MM.1S (cell line): Measurements from ENCODE around the gene TATDN2.
A peak's percentile ranks its signal among the peaks of the same experiment; 100 is the strongest.

Source experiments
- DNase-seq: peaks from one replicate; pipeline ENCODE4 v3.0.0-alpha.2; 2015
- H2AFZ ChIP-seq: fragments of 300-600 bp; sonication (generic); 2 replicates; pipeline ENCODE4 v1.6.0; 2016; ENCODE audit warnings: antibody characterized with exemption, low read length
- H3F3A ChIP-seq: fragments of 300-600 bp; sonication (generic); 2 replicates; pipeline ENCODE4 v1.6.1; 2016; ENCODE audit warnings: mild to moderate bottlenecking, antibody characterized with exemption, low read length, moderate library complexity, mixed read lengths; ENCODE audit not compliant: insufficient read depth
- H3K27ac ChIP-seq: fragments of 300-600 bp; sonication (generic); 2 replicates; pipeline ENCODE4 v1.5.1; 2016; ENCODE audit warnings: mild to moderate bottlenecking, low read length
- H3K27me3 ChIP-seq: fragments of 300-600 bp; sonication (generic); replicated peaks from 2 replicates; pipeline ENCODE4 v1.6.0; 2016; ENCODE audit warnings: low read length; ENCODE audit not compliant: insufficient read depth
- H3K36me3 ChIP-seq: fragments of 300-600 bp; sonication (generic); replicated peaks from 2 replicates; pipeline ENCODE4 v1.6.1; 2016; ENCODE audit warnings: mild to moderate bottlenecking, low read length, mixed read lengths; ENCODE audit not compliant: insufficient read depth
- H3K4me1 ChIP-seq: fragments of 300-600 bp; sonication (generic); 2 replicates; pipeline ENCODE4 v1.6.1; 2016; ENCODE audit warnings: low read length, mixed read lengths
- H3K4me2 ChIP-seq: fragments of 300-600 bp; sonication (generic); 2 replicates; pipeline ENCODE4 v1.6.0; 2016; ENCODE audit warnings: low read depth, low read length
- H3K4me3 ChIP-seq: fragments of 300-600 bp; sonication (generic); 2 replicates; pipeline ENCODE4 v1.5.1; 2016; ENCODE audit warnings: low read length, mixed read lengths
- H3K79me2 ChIP-seq: fragments of 300-600 bp; sonication (generic); 2 replicates; pipeline ENCODE4 v1.6.1; 2016; ENCODE audit warnings: mixed run types, low read length, mixed read lengths
- H3K9ac ChIP-seq: fragments of 300-600 bp; sonication (generic); 2 replicates; pipeline ENCODE4 v1.6.1; 2016; ENCODE audit warnings: low read length, mixed read lengths
- H3K9me2 ChIP-seq: fragments of 300-600 bp; sonication (generic); replicated peaks from 2 replicates; pipeline ENCODE4 v1.6.1; 2016; ENCODE audit warnings: mild to moderate bottlenecking, low read length, mixed read lengths; ENCODE audit not compliant: insufficient read depth
- H3K9me3 ChIP-seq: fragments of 300-600 bp; sonication (generic); replicated peaks from 2 replicates; pipeline ENCODE4 v1.6.1; 2016; ENCODE audit warnings: mild to moderate bottlenecking, low read length, mixed read lengths; ENCODE audit not compliant: insufficient read depth
- H4K20me1 ChIP-seq: fragments of 300-600 bp; sonication (generic); 2 replicates; pipeline ENCODE4 v1.6.1; 2016; ENCODE audit warnings: mild to moderate bottlenecking, low read length, moderate library complexity, mixed read lengths; ENCODE audit not compliant: insufficient read depth
- EZH2 ChIP-seq: fragments of 300-600 bp; sonication (generic); optimal IDR thresholded peaks from 2 replicates; pipeline ENCODE3; 2017; ENCODE audit warnings: low read depth, mild to moderate bottlenecking, antibody characterized with exemption, low read length, mixed read lengths
- EZH2phosphoT487 ChIP-seq: fragments of 300-600 bp; sonication (generic); IDR thresholded peaks from 2 replicates; pipeline ENCODE4 v1.6.1; 2018; ENCODE audit warnings: antibody characterized with exemption, low read length
- TF ChIP-seq, protein P1 (sequence below): fragments of 300-600 bp; sonication (generic); IDR thresholded peaks from 2 replicates; pipeline ENCODE4 v1.5.1; 2016; ENCODE audit warnings: antibody characterized with exemption, low read length, mixed read lengths

Gene TATDN2

DNA sequence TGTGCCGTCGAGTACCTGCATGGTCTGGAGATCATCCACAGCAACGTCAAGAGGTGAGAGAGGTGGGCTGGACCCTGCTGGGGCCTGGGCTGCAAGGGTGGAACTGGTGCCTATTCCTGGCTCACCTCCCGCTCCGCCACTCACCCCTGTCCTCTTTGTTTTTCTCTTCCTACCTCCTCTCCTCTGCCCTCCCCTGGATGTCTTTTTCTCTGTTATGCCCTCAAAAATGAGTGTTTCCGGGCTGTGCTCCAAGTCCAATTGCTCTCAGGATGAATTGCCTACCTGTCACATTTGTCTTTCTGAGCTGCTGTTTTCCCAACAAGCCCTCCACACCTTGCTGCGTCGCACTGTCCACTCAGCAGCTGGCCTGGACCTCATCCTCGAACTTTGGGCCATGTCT, 28.5 kb upstream of the TATDN2 start:
- H3K9ac ChIP-seq = no peak overlapping the region
- H3K4me2 ChIP-seq = no peak overlapping the region
- no peak overlapping the region for H3K4me3 ChIP-seq
- H3K27ac ChIP-seq = no peak overlapping the region; the same call in 1 of the 2 replicates
- H3K36me3 ChIP-seq = no peaks in the 10 kb centered on the region
- H3K79me2 ChIP-seq = no peaks in the 10 kb centered on the region
- no peaks in the 10 kb centered on the region for H3K27me3 ChIP-seq
- no peak for DNase-seq
- H3F3A ChIP-seq = peaks cover 41% of the 10 kb centered on the region
- H3K4me1 ChIP-seq = peaks cover 38% of the 10 kb centered on the region
- no peaks in the 10 kb centered on the region for H3K9me3 ChIP-seq
- TF ChIP-seq EZH2 = no peak
- TF ChIP-seq, protein P1, sequence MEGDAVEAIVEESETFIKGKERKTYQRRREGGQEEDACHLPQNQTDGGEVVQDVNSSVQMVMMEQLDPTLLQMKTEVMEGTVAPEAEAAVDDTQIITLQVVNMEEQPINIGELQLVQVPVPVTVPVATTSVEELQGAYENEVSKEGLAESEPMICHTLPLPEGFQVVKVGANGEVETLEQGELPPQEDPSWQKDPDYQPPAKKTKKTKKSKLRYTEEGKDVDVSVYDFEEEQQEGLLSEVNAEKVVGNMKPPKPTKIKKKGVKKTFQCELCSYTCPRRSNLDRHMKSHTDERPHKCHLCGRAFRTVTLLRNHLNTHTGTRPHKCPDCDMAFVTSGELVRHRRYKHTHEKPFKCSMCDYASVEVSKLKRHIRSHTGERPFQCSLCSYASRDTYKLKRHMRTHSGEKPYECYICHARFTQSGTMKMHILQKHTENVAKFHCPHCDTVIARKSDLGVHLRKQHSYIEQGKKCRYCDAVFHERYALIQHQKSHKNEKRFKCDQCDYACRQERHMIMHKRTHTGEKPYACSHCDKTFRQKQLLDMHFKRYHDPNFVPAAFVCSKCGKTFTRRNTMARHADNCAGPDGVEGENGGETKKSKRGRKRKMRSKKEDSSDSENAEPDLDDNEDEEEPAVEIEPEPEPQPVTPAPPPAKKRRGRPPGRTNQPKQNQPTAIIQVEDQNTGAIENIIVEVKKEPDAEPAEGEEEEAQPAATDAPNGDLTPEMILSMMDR = no peak
- TF ChIP-seq EZH2phosphoT487 = no peak
- no peak overlapping the region for H2AFZ ChIP-seq
- no peaks in the 10 kb centered on the region for H4K20me1 ChIP-seq
- no peaks in the 10 kb centered on the region for H3K9me2 ChIP-seq

DNA sequence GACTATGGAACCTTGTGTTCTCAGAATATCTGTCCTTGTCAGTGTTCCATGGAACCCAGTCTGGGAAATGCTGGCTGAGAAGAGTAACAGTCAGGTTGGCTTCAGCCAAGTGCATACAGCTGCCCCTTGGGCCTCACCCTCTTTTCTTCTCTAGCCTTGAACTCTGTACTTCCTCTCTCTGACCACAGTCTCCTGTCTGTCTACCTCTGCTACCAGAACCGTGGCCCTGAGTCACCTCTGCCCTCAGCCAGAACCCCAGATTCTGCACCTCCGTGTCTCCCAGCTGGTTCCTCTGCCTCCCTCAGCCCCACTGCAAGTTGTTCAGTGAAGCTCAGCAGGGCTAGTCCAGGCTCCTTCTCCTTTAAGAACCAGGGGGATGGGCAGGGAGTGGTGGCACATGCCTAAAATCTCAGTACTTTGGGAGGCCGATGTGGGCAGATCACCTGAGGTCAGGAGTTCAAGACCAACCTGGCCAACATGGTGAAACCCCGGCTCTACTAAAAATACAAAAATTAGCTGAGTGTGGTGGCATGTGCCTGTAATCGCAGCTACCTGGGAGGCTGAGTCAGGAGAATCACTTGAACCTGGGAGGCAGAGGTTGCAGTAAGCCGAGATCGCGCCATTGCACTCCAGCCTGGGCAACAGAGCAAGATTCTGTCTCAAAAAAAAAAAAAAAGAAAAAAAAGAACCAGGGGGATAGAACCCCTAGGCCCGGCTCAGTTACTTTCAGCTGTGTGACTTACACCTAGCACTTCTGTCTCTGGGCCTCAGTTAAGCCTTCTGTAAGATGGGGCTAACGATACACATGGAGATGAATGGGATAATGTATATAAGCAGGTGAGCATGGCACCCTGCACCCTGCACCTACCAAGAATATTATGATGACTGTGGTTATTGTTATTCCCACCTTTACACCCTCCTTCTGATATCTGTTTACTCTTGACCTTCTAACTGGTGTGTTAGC, 24.3 kb upstream of the TATDN2 start:
- Histone ChIP-seq H3K27me3 (no peaks in the 10 kb centered on the region), H3K4me3 (no peak overlapping the region), H3F3A (peaks cover 43% of the 10 kb centered on the region), H3K4me1 (peaks cover 45% of the 10 kb centered on the region), H3K9me2 (no peaks in the 10 kb centered on the region), H3K27ac (peak overlapping the region; percentile 49; the same call in 1 of the 2 replicates), H3K79me2 (no peaks in the 10 kb centered on the region), H4K20me1 (no peaks in the 10 kb centered on the region), H3K9ac (0 out of 2 replicates have a peak overlapping the region, but pooled peaks have one; percentile 5), H3K36me3 (no peaks in the 10 kb centered on the region), H3K4me2 (peak overlapping the region; percentile 21; the same call in 1 of the 2 replicates), H2AFZ (no peak overlapping the region), H3K9me3 (no peaks in the 10 kb centered on the region)
- no peak for TF ChIP-seq EZH2
- TF ChIP-seq, protein P1 = no peak
- TF ChIP-seq EZH2phosphoT487 = no peak
- peak; percentile 95 for DNase-seq

DNA sequence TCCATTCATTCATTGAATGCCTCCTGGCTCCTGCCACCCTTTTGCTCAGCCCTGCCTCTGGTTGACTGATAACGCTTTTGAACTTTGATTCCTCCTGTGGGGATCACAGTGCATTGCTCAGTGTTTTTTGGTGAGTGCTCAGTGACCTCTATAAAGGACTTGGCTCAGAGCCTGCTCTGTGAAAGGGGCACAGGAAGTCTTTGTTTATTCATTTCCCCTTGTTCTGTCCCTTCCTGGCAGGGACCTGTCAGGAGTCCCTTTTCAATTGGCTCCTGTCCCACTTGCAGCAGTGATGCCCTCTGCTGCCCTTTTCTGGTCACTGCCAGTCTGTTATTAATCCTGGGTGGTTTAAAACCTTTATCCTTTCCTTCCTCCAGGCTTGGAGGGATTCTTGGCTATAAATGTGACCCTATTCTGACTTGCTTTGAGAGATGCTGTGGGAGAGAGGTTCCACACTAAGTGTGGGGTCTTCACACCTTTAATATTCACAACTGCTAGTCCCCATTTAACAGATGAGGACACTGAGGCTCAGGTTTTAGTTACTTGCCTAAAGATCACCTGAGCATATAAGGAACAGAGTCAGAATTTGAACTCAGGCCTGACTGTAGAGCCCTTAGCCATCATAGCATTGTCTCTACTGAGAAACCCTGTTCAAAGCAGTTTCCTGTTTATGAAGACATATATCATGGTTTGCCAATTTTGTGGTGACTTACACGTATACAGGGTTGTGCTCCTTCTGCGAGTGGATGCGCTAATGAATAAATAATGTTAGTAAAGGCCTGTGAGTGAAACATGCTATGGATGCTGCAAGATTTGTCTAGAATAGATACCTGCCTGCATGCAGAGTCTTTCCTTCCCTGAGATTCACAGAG, 23.2 kb upstream of the TATDN2 start:
- Histone ChIP-seq H2AFZ (no peak overlapping the region; the same call in 1 of the 2 replicates), H3K4me1 (peaks cover 40% of the 10 kb centered on the region), H3K27me3 (no peaks in the 10 kb centered on the region), H3K4me2 (peak overlapping the region; percentile 55; the same call in 1 of the 2 replicates), H3K79me2 (no peaks in the 10 kb centered on the region), H3K4me3 (no peak overlapping the region), H4K20me1 (no peaks in the 10 kb centered on the region), H3K27ac (peak overlapping the region; percentile 29; the same call in 1 of the 2 replicates), H3F3A (peaks cover 39% of the 10 kb centered on the region), H3K9me2 (no peaks in the 10 kb centered on the region), H3K36me3 (no peaks in the 10 kb centered on the region), H3K9me3 (no peaks in the 10 kb centered on the region), H3K9ac (no peak overlapping the region)
- TF ChIP-seq, protein P1 = peak; percentile 94
- no peak for TF ChIP-seq EZH2
- peak; percentile 83 for DNase-seq
